Activated CD8-positive, alpha-beta memory T cell treated with anti-CD3 and anti-CD28 coated beads, Interleukin-2, amount 50 U/mL, for 24 hours (primary cell): Measurements from ENCODE around the gene SULT2B1.
"Not testable (repeated sequence)": the region's sequence is repeated elsewhere in the genome, so short reads cannot be mapped to it uniquely, and the experiment has no call there.

Experiments used
- DNase-seq: peaks from one replicate; pipeline ENCODE4 v3.0.0-alpha.2; 2020; ENCODE audit errors: extremely low read depth

Gene SULT2B1

GRCh38 chr19:48558018-48558684 is 6.2 kb downstream of the SULT2B1 start:
- no peak for DNase-seq

- no peak for DNase-seq
Measured at GRCh38 chr19:48560095-48560530, 8.1 kb downstream of the SULT2B1 start.

GRCh38 chr19:48561412-48561811 is 9.4 kb downstream of the SULT2B1 start:
- DNase-seq = no peak

GRCh38 chr19:48565090-48565489 is 13.1 kb downstream of the SULT2B1 start:
- DNase-seq = no peak

GRCh38 chr19:48568345-48568886 is 16.4 kb downstream of the SULT2B1 start:
- DNase-seq = no peak

GRCh38 chr19:48569814-48570213 is 17.8 kb downstream of the SULT2B1 start:
- DNase-seq = no peak

- DNase-seq = no peak
Measured at GRCh38 chr19:48571378-48572162, 19.6 kb downstream of the SULT2B1 start.

GRCh38 chr19:48573163-48573505 is 21.2 kb downstream of the SULT2B1 start:
- DNase-seq = no peak

- no peak for DNase-seq
Measured at GRCh38 chr19:48575931-48576622, 24.1 kb downstream of the SULT2B1 start.

- not testable (repeated sequence) for DNase-seq
Measured at GRCh38 chr19:48577908-48578307, 25.9 kb downstream of the SULT2B1 start.

GRCh38 chr19:48578891-48579290 is 26.9 kb downstream of the SULT2B1 start:
- DNase-seq = no peak

- DNase-seq = no peak
Measured at GRCh38 chr19:48582168-48582567, 30.2 kb downstream of the SULT2B1 start.

GRCh38 chr19:48587387-48587786 is 35.4 kb downstream of the SULT2B1 start:
- DNase-seq = no peak

- DNase-seq = peak; percentile 65
Measured at GRCh38 chr19:48588670-48589401, 36.9 kb downstream of the SULT2B1 start.

GRCh38 chr19:48591021-48591420 is 39.0 kb downstream of the SULT2B1 start:
- DNase-seq = no peak

- no peak for DNase-seq
Measured at GRCh38 chr19:48595171-48595570, 43.2 kb downstream of the SULT2B1 start.

GRCh38 chr19:48595833-48596232 is 43.9 kb downstream of the SULT2B1 start:
- DNase-seq = no peak

GRCh38 chr19:48596237-48596636 is 44.3 kb downstream of the SULT2B1 start:
- no peak for DNase-seq

GRCh38 chr19:48596679-48597465 is 44.9 kb downstream of the SULT2B1 start:
- DNase-seq = no peak

GRCh38 chr19:48598996-48599700 is 47.2 kb downstream of the SULT2B1 start:
- DNase-seq = no peak
